CD4-positive, CD25-positive, alpha-beta regulatory T cell (primary cell): ENCODE results near the gene ADM. TPM values are rescaled to one million over a fixed set of nuclear protein-coding genes. Genes with fewer than 3 reads are reported as not detected.

Experiments
- ATAC-seq, 2 donors: fragments of 150-1000 bp; cut with Tn5 transposase; one replicate each; pipeline ENCODE4 v1.10.0; 2021; ENCODE audit warnings: low read depth in 2 of 2, moderate number of reproducible peaks in 2 of 2, moderate library complexity in 1 of 2
- DNase-seq, 3 donors: peaks; one replicate each; pipeline versions ENCODE4 v3.0.0 to v3.0.0-alpha.2; 2012 to 2022; ENCODE audit warnings: mixed read lengths in 1 of 3
- H3K27ac ChIP-seq: one replicate; pipeline ENCODE4 v1.7.0; 2013; ENCODE audit warnings: mild to moderate bottlenecking, low read length; ENCODE audit not compliant: insufficient read depth, poor library complexity, severe bottlenecking
- H3K27me3 ChIP-seq: one replicate; pipeline ENCODE4 v1.7.0; 2013; ENCODE audit warnings: low read length; ENCODE audit not compliant: control insufficient read depth, insufficient read depth
- H3K36me3 ChIP-seq: one replicate; pipeline ENCODE4 v1.7.0; 2013; ENCODE audit warnings: mild to moderate bottlenecking, low read length, moderate library complexity; ENCODE audit not compliant: control insufficient read depth, insufficient read depth
- H3K4me1 ChIP-seq: 2 replicates; pipeline ENCODE4 v1.7.0; 2013; ENCODE audit warnings: mild to moderate bottlenecking, low read length; ENCODE audit not compliant: insufficient read depth, control insufficient read depth, poor library complexity, severe bottlenecking
- H3K4me3 ChIP-seq: one replicate; pipeline ENCODE4 v1.7.0; 2013; ENCODE audit warnings: low read depth, mild to moderate bottlenecking, low read length, moderate library complexity
- H3K9me3 ChIP-seq, 2 experiments: 1 replicate in 1 of 2; 2 replicates in 1 of 2; pipeline ENCODE4 v1.7.0; 2013; ENCODE audit warnings: low read length in 2 of 2, mild to moderate bottlenecking in 1 of 2, moderate library complexity in 1 of 2; ENCODE audit not compliant: control insufficient read depth in 2 of 2
- H3K27ac Mint-ChIP-seq, 3 donors: one replicate each; pipeline ENCODE4 v1.8.0; 2020 to 2022; ENCODE audit warnings: mild to moderate bottlenecking in 3 of 3, mixed read lengths in 3 of 3, moderate library complexity in 2 of 3
- H3K27me3 Mint-ChIP-seq: one replicate; pipeline ENCODE4 v1.8.0; 2022; ENCODE audit warnings: mild to moderate bottlenecking, mixed read lengths
- H3K36me3 Mint-ChIP-seq: one replicate; pipeline ENCODE4 v1.8.0; 2020; ENCODE audit warnings: mixed read lengths
- H3K4me1 Mint-ChIP-seq, 4 donors: one replicate each; pipeline ENCODE4 v1.8.0; 2020 to 2022; ENCODE audit warnings: mixed read lengths in 4 of 4, mild to moderate bottlenecking in 1 of 4
- H3K4me3 Mint-ChIP-seq, 4 donors: one replicate each; pipeline ENCODE4 v1.8.0; 2020 to 2022; ENCODE audit warnings: mild to moderate bottlenecking in 4 of 4, mixed read lengths in 4 of 4, moderate library complexity in 3 of 4
- H3K9me3 Mint-ChIP-seq, 7 donors: one replicate each; pipeline ENCODE4 v1.8.0; 2020 to 2022; ENCODE audit warnings: mixed read lengths in 7 of 7, mild to moderate bottlenecking in 3 of 7, moderate library complexity in 2 of 7
- polyA plus RNA-seq, 4 donors: library from polyadenylated mRNA; unstranded; fragments of 300-500 nt; fragmentation: Illumina TruSeq; gene quantifications; one replicate each; pipeline ENCODE4 v1.2.3, GENCODE V29; 2021
- total RNA-seq: library from RNA; stranded (reverse); gene quantifications from one replicate; pipeline ENCODE4 v1.2.3, GENCODE V29; 2022

Gene ADM
- total and polyA plus RNA-seq, 5 donors from 2014 or later = 0.39 TPM; not detected in 4

DNA sequence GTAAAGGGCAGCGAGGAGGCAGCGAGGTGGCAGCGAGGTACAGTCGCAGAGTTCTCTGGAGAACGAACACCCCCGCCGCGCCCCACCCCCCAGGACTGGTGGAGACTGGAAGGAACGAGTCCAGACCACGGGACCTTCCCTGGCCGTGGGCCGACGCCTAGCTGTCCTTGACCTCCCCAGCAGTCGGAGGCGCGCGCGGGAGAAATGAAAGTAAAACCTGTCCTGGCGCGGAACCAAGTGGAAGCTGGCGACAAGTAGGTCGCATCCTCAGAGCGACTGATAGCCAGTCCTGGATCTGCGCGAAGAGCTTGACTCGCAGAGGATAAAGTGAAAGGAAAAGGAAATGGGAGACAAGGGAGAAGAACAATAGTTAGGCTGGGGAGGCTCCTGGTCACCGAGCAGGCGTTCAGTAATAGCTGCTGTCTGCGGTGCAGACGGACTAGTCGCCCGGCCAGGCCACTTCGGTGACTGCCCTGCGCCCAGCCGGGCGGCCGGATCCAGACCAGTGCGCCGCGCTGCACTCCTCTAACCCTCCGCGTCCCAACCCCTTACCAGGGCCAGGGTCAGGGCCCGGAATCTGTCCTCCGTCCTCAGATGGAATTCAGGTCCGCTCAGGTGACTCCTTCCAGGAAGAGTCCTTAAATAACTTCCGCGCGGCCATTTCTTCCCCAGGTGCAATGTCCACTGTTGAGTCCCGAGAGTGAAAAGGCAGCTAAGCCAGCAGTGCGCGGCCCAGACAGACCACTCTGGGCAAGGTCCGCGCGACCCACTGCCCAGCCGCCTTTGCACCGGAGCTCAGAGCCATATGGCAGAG, 1.9 kb upstream of the ADM start:
- Histone ChIP-seq H3K4me1 (peaks cover 50% of the 10 kb centered on the region), H3K9me3 (no peaks in the 10 kb centered on the region), H3K27ac (peak overlapping the region; percentile 62), H3K36me3 (no peaks in the 10 kb centered on the region), H3K4me3 (peak overlapping the region; percentile 94), H3K27me3 (peaks cover 25% of the 10 kb centered on the region)
- Mint-ChIP-seq H3K9me3 (peaks cover 0 to 6% (median 0%) of the 10 kb centered on the region in 7 donors), H3K4me3 (peak overlapping the region; percentile 97 to 99 (median 98)), H3K27me3 (peaks cover 78% of the 10 kb centered on the region), H3K27ac (peak overlapping the region; percentile 90 to 97 (median 92)), H3K36me3 (no peaks in the 10 kb centered on the region), H3K4me1 (peaks cover 13 to 59% (median 27%) of the 10 kb centered on the region in 4 donors)
- ATAC-seq = peak; percentile 17 to 22
- peak; percentile 58 to 74 (median 67) for DNase-seq

DNA sequence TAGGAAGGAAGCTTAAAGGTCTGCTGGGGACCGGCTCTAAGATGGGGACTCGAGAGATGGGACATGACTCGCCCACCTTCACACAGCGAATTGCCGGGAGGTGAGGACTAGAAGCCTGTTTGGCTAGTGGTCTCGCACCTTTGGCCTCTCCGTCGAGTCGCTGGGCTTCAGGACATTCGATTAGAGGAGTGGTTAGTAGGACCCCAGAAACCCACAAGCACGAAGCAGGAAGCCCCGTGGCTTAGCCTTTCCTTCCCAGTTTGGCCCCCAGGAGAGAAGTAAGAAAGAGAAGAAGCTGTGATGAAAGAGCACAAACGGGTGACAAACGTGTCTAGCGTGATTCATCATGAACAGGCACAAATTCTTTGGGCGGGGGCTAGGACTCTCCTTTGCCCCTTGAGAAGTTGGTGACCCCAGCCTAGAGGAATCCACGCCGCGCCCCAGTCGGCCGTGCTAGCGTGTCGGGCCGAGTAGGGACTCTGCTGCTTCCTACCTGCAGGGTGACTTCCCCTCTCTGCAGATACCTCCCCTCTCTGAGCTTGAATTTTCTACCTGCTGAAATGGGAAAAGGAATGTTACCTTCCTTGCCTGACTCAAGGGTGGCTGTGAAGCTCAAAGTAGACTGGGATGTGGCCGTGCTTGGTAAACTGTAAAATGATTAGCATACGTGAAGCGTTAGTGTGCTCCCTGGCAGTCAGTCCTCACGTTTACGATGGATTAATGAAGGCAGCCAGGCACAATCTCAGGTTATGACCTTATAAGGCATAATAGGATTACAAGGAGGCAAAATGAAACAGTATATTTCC, 1.1 kb upstream of the ADM start:
- H3K36me3 Mint-ChIP-seq = no peaks in the 10 kb centered on the region
- peaks cover 0 to 4% (median 0%) of the 10 kb centered on the region in 7 donors for H3K9me3 Mint-ChIP-seq
- H3K27me3 ChIP-seq = peaks cover 32% of the 10 kb centered on the region
- peak overlapping the region; percentile 94 for H3K4me3 ChIP-seq
- H3K4me1 Mint-ChIP-seq = peaks cover 11 to 60% (median 27%) of the 10 kb centered on the region in 4 donors
- peak overlapping the region; percentile 97 to 99 (median 98) for H3K4me3 Mint-ChIP-seq
- no peaks in the 10 kb centered on the region for H3K9me3 ChIP-seq
- no peak overlapping the region for H3K27ac ChIP-seq
- no peaks in the 10 kb centered on the region for H3K36me3 ChIP-seq
- peaks cover 55% of the 10 kb centered on the region for H3K4me1 ChIP-seq
- peak in 2 of 3 donors; percentile 33 to 34 for DNase-seq
- peaks cover 79% of the 10 kb centered on the region for H3K27me3 Mint-ChIP-seq
- ATAC-seq = no peak
- peak overlapping the region; percentile 85 to 97 (median 90) for H3K27ac Mint-ChIP-seq

DNA sequence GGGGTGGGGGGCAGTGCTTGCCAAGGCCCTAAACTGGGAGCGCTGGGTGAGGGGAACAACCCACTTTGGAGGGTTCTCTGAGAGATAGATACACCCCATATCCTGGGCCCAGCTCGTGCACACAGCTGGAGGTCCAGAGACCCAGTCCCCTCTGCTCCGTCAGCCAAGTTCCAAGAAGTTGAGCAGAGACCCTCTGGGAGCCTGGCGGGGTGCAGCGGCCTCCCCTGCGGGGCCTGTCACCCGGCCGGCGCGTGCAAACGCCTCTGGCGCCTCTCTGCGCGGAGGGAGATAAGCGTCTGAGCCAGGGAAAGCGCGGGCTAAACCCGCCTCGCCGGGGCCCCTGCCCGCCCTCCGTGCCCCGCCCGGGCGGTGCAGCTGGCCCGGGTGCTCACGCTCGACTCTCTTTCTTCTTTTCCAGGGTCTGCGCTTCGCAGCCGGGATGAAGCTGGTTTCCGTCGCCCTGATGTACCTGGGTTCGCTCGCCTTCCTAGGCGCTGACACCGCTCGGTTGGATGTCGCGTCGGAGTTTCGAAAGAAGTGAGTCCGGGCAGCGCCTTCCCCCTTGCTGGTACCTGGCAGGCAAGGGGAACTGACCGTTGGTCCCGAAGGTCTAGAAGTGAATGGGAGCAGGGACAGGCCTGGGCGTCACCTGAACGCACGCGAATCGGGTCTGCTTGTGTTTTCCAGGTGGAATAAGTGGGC, 540 bp downstream of the ADM start:
- H3K27ac Mint-ChIP-seq = peak overlapping the region in 1 of 3 donors; percentile 9
- no peaks in the 10 kb centered on the region for H3K36me3 Mint-ChIP-seq
- no peaks in the 10 kb centered on the region for H3K9me3 ChIP-seq
- no peaks in the 10 kb centered on the region for H3K36me3 ChIP-seq
- peak overlapping the region; percentile 83 to 99 (median 91) for H3K4me3 Mint-ChIP-seq
- peaks cover 55% of the 10 kb centered on the region for H3K4me1 ChIP-seq
- H3K9me3 Mint-ChIP-seq = peaks cover 0 to 4% (median 0%) of the 10 kb centered on the region in 7 donors
- DNase-seq = peak in 2 of 3 donors; percentile 22 to 28
- no peak overlapping the region for H3K27ac ChIP-seq
- ATAC-seq = no peak
- peak overlapping the region; percentile 59 for H3K4me3 ChIP-seq
- H3K27me3 ChIP-seq = peaks cover 43% of the 10 kb centered on the region
- peaks cover 10 to 58% (median 27%) of the 10 kb centered on the region in 4 donors for H3K4me1 Mint-ChIP-seq
- peaks cover 83% of the 10 kb centered on the region for H3K27me3 Mint-ChIP-seq

DNA sequence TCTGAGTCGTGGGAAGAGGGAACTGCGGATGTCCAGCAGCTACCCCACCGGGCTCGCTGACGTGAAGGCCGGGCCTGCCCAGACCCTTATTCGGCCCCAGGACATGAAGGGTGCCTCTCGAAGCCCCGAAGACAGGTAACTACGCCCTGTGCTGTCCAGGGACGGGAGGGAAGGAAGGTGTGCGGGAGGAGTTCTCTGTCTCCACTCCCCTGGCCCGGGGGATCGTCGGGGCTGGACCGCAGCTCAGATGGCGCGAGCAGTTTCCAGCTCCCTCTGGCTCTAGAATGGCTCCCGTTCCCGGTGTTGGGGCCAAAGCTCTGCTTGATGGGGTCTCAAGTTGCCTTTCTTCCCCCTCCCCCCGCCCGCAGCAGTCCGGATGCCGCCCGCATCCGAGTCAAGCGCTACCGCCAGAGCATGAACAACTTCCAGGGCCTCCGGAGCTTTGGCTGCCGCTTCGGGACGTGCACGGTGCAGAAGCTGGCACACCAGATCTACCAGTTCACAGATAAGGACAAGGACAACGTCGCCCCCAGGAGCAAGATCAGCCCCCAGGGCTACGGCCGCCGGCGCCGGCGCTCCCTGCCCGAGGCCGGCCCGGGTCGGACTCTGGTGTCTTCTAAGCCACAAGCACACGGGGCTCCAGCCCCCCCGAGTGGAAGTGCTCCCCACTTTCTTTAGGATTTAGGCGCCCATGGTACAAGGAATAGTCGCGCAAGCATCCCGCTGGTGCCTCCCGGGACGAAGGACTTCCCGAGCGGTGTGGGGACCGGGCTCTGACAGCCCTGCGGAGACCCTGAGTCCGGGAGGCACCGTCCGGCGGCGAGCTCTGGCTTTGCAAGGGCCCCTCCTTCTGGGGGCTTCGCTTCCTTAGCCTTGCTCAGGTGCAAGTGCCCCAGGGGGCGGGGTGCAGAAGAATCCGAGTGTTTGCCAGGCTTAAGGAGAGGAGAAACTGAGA, 1.4 kb downstream of the ADM start:
- H3K36me3 Mint-ChIP-seq = no peaks in the 10 kb centered on the region
- peaks cover 84% of the 10 kb centered on the region for H3K27me3 Mint-ChIP-seq
- Histone ChIP-seq H3K27me3 (peaks cover 37% of the 10 kb centered on the region), H3K27ac (no peak overlapping the region), H3K36me3 (no peaks in the 10 kb centered on the region), H3K4me3 (peak overlapping the region; percentile 59), H3K4me1 (peaks cover 55% of the 10 kb centered on the region), H3K9me3 (no peaks in the 10 kb centered on the region)
- H3K4me3 Mint-ChIP-seq = peak overlapping the region; percentile 69 to 99 (median 94)
- H3K4me1 Mint-ChIP-seq = peaks cover 10 to 58% (median 27%) of the 10 kb centered on the region in 4 donors
- no peak overlapping the region for H3K27ac Mint-ChIP-seq
- H3K9me3 Mint-ChIP-seq = peaks cover 0 to 4% (median 0%) of the 10 kb centered on the region in 7 donors
- DNase-seq (peak in 2 of 3 donors; percentile 18 to 38), ATAC-seq (no peak)

DNA sequence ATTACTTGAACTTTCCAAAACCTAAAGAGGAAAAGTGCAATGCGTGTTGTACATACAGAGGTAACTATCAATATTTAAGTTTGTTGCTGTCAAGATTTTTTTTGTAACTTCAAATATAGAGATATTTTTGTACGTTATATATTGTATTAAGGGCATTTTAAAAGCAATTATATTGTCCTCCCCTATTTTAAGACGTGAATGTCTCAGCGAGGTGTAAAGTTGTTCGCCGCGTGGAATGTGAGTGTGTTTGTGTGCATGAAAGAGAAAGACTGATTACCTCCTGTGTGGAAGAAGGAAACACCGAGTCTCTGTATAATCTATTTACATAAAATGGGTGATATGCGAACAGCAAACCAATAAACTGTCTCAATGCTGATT, 2.1 kb downstream of the ADM start:
- Mint-ChIP-seq H3K27ac (peak overlapping the region in 1 of 3 donors; percentile 6), H3K4me3 (peak overlapping the region; percentile 69 to 99 (median 94)), H3K36me3 (no peaks in the 10 kb centered on the region), H3K4me1 (peaks cover 8 to 56% (median 24%) of the 10 kb centered on the region in 4 donors), H3K27me3 (peaks cover 89% of the 10 kb centered on the region), H3K9me3 (peaks cover 0 to 4% (median 0%) of the 10 kb centered on the region in 7 donors)
- no peaks in the 10 kb centered on the region for H3K9me3 ChIP-seq
- peak overlapping the region; percentile 55 for H3K4me3 ChIP-seq
- H3K27ac ChIP-seq = no peak overlapping the region
- H3K36me3 ChIP-seq = no peaks in the 10 kb centered on the region
- peaks cover 38% of the 10 kb centered on the region for H3K27me3 ChIP-seq
- ATAC-seq (no peak), DNase-seq (no peak)
- H3K4me1 ChIP-seq = peaks cover 55% of the 10 kb centered on the region

DNA sequence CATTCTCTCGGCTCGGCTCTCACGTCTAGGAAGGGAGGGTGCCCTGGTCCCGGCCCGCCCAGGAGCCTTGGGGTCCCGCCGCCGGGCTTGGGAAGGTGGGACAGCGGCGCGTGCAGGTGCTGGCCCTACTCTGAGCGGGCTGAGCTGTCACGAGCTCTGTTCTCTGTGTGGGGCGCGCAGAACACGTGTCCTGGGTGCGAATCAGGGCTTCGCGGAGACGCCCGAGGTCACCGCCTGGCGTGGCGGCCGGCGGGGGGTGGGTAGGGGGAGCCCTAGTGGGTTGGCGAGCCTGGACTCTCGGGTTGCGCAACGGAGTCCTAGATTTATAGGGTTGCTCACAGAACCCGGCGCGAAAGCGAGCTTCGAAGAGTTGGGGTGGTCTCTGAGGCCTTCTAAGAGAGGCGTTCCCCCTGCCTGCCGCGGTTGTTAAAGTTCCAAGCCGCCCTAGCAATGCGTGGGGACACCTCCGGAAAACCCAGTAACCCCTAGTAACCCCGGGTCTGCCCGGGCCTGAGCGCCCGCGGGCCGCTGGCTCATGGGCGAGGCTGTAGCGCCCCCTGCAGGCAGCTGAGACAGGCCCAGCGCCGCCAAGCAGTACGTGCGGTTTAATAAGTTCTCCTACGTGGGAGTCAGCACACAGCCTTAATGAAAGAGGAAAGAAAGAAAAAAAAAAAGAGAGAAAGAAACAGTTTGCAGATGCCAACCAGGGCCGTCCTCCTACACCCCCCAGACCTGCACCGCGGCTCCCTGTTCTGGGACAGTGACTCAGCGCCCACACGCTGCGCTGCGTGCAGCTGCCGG, 2.7 kb downstream of the ADM start:
- H3K36me3 Mint-ChIP-seq = no peaks in the 10 kb centered on the region
- peak overlapping the region; percentile 69 to 99 (median 94) for H3K4me3 Mint-ChIP-seq
- no peaks in the 10 kb centered on the region for H3K36me3 ChIP-seq
- H3K27ac Mint-ChIP-seq = peak overlapping the region in 1 of 3 donors; percentile 79
- peaks cover 42% of the 10 kb centered on the region for H3K27me3 ChIP-seq
- H3K9me3 Mint-ChIP-seq = peaks cover 0 to 4% (median 0%) of the 10 kb centered on the region in 7 donors
- no peaks in the 10 kb centered on the region for H3K9me3 ChIP-seq
- peaks cover 88% of the 10 kb centered on the region for H3K27me3 Mint-ChIP-seq
- peaks cover 55% of the 10 kb centered on the region for H3K4me1 ChIP-seq
- ATAC-seq = peak; percentile 62 to 72
- no peak overlapping the region for H3K27ac ChIP-seq
- DNase-seq = peak; percentile 64 to 80 (median 76)
- H3K4me1 Mint-ChIP-seq = peaks cover 8 to 50% (median 22%) of the 10 kb centered on the region in 4 donors
- peak overlapping the region; percentile 55 for H3K4me3 ChIP-seq
